KG1 (cell line): Measurements from ENCODE around the gene KLHL7.
"Not testable (repeated sequence)": the region's sequence is repeated elsewhere in the genome, so short reads cannot be mapped to it uniquely, and the experiment has no call there.

ENCODE experiments used
- DNase-seq: peaks from one replicate; lab custom pipeline; 2025; lab: John Stamatoyannopoulos, UW

The KLHL7 gene

DNA sequence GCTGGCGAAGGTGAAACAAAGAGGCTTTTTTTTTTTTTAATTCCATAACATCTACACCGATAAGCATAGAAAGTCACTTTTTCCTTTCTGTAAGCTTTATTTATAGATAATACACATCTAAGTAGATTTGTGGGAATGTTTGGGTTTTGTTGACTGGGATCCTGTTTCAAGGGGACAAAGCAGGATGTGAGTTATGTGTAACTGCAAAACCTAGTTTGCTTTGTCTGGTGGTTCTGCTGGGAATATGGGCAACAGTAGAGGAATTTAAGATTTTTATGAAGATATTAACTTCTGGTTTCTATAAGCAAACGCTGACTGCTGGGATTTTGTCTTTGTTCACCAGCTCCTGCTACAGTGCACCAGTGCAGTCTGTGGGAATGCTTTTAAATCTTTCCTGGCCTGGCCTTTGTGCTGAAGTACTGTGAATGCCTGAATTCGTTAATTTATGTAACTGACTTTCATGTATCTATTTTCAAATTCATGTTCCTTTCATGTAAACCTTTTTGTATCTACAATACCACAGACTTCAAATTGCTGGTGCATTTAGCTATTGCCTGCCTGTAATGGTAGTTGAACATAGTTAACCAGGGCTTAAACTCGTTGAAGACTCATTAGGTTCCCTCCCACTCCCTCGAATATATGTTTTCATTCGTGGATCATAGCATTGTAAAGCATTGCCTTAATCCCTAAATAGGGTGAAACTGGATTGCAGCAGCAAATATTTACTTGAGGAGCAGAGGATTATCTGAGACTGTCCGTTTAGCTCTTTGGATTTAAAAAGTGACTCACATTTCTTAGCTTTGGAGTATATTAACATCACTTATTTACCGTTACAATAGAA lies 1.5 kb downstream of the KLHL7 start:
- no peak for DNase-seq

DNA sequence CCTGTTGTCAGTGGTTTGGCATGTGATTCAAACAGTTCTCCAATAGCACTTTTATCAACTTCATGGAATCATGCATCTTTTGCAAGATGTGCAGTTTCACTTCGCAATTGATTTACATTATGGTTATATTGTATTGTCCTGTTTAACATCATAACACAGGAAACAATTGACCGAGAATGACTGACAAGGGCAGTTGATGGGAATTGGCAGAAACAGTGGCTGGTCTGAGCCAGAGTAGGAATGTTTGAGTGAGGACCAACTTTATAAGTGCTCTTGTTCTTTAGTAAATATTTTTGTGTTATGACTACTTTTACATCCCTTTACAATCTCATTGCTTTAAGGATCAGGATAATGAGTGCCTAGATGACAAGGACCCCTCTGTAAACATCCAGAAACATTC lies 2.2 kb downstream of the KLHL7 start:
- DNase-seq, result no peak

DNA sequence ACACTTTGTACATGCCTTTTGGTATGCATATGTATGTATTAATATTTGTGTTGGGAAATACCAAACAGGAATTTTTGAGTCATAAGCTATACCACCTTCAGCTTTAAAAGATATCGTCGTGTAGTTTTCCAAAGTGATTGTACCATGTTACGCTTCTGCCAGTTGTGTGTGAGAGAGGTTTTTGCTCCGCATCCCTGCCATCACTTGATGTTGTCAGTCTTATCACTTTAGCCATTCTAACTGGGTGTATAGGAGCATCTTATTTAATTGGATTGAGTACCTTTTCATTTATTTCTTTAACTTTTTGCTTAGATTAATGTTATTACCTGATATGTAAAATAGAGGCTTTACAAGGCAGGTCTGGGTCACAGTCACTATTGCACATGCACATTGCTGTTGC lies 3.4 kb downstream of the KLHL7 start:
- no peak for DNase-seq

DNA sequence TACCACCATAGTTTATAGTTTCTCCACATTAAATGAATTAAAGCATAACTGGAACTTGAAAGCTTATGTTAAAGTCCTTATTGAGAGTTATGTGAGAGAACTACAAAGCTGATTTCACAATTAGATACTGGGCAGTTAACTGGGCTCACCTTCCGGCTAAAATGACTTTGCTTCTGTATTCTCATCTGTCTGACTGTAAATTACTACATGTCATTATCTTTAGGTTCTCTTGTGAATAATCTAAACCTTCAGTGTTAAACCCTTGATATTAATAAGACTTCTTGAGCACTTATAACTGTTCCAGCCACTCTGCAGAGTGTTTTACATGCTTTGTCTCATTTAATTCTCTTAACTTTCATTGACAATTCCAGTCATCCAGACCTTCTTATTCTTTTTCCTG lies 3.9 kb downstream of the KLHL7 start:
- DNase-seq, result no peak

DNA sequence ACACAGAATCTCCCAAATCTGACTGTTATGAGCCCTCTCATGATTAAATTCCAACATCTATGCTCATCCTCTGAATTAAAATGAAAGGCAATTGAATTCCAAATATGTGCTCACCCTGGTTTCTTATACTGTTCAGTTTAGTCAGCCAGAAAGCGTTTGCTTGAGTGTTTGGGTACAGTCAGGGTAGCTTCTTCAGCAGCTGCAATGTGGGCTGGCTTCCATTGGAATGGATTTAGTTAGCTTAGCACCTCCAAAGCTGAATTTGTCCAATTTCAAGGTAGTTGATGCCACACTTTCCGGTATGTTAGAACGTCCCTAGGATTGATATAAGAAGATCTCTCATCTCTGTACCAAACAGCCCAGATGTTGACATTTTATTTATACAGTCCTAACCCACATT lies 9.3 kb downstream of the KLHL7 start:
- DNase-seq, result no peak

DNA sequence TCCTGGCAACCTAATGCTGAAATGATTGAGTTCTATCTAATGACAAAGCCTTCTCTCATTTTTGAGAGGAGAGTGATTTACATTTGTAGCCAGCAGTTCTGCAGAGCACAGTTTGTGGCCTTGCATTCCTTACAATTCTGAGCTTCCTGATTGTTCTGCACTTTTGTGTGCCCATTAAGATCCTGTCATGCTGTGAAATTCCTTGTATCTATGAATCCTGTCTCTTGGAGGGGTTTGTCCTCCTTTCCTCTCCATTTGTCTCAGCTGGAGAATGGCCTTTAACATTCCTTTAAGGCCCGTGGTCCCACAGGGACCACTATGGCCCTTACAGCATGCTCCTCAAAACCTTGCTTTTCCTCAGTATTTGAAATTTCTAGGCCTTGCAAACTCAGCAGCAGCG lies 10.4 kb downstream of the KLHL7 start:
- no peak for DNase-seq

DNA sequence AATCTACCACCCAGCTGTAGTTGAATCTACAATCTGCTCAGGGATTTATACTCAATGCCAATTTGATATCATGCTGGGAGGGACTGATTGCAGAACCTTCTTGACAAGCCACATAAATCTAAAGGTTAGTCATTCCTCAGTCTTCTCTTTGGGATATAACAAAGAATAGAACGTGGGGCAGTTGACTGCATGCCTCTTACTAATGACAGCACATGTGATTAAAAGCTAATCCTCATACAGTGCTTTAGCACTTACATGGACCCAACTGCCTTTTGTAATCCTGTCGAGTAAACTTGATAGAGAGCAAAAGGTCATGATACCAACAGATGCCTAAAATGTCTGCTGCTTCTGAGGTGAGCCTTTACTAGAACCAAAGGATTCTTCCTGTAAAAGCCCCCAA lies 12.3 kb downstream of the KLHL7 start:
- no peak for DNase-seq

DNA sequence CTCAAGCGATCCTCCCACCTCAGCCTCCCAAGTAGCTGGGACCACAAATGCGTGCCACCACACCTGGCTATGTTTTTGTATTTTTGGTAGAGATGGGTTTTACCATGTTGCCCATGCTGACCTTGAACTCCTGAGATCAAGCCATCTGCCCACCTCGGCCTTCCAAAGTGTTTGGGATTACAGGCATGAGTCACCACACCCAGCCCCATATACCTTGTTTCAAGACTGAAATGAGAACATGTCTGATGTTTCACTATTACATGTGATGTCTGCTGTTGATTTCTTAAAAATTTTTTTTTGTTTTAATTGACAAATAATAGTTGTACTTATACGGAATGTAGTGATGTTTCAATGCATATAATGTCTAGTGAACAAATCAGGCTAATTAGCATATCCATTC lies 14.5 kb downstream of the KLHL7 start:
- DNase-seq, result no peak

DNA sequence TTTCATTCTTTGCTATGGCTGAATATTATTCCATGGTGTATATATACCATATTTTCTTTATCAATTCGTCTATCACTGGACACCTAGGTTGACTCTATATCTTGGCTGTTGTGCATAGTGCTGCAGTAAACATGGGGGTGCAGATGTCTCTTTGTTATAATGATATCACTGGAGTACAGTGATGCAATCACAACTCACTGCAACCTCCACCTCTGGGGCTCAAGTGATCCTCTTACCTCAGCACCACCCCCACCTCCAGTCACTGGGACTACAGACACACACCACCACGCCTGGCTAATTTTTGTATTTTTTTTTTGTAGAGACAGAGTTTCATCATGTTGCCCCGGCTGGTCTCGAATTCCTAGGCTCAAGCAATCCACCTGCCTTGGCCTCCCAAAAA lies 15.6 kb downstream of the KLHL7 start:
- DNase-seq, result no peak

DNA sequence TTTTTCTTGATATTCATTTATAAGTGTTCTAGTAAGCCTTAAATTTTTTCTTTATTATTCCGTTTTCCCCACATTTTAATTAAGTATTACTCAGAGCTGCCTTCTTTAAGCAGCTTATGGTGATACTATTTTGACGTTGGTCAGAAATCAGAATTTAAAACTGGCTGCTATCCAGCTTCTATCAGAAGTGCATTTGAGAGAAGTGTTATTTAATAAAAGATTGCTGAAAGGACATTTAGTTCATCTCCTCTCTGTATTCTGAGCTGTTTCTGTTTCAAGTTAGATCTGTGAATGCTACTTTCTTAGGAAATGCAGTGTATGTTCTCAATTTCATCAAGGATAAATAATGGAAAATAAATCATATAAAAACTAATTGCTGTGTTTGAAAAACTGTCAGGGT lies 17.4 kb downstream of the KLHL7 start:
- no peak for DNase-seq

DNA sequence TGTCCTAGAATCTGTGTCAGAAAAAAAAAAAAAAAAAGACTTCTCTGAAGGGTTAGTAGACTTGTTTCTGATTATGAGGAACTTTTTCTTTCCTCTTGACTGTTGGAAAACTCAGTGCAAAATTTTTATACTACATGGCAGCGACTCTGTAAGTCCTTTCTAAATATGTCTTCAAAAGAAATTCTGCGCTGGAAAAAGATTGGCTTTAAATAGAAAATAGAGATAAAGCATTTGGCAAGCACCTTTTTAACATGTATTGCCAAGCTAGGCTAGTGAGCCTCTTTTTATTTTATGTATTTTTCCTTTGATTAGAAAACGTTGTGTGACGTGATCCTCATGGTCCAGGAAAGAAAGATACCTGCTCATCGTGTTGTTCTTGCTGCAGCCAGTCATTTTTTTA lies 17.9 kb downstream of the KLHL7 start:
- DNase-seq, result no peak

DNA sequence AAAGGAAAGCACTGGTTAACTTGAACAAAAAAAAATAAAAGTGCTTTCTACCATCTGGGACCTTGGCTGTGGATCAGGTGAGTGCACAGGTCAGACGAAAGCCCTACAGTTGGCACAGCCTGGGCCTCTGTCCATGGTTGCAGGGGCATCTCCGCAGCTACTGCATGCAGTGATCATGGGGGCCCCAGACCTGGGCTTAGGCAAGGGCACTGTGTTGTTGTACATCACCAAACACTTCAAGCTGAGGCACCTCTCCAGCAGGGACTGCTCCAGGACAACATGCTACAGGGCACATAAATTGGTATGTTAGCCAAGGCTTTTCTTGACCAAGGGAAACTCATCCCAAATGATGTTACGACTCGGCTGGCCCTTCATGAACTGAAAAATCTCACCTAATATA lies 23.5 kb downstream of the KLHL7 start:
- DNase-seq, result no peak

DNA sequence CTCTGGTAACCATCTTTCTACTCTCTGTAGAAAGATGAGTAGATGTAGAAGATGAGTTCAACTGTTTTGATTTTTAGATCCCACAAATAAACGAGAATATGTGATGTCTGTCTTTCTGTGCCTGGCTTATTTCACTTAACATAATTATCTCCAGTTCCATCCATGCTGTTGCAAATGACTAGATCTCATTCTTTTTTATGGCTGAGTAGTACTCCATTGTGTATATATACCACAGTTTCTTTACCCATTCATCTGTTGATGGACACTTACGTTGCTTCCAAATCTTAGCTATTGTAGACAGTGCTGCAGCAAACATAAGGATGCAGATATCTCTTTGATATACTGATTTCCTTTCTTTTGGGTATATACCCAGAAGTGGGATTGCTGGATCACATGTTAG lies 26.2 kb downstream of the KLHL7 start:
- not testable (repeated sequence) for DNase-seq

DNA sequence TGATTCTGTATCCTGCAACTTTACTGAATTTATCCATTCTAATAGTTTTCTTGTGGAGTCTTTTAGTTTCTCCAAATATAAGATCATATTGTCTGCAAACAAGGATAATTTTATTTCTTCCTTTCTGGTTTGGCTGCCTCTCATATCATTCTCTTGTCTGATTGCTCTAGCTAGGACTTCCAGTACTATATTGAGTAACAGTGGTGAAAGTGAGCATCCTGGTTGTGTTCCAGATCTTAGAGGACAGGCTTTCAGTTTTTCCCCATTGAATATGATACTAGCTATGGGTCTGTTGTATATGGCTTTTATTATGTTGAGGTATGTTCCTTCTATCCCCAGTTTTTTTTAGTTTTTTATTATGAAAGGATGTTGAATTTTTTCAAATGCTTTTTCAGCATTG lies 28.2 kb downstream of the KLHL7 start:
- no peak for DNase-seq

DNA sequence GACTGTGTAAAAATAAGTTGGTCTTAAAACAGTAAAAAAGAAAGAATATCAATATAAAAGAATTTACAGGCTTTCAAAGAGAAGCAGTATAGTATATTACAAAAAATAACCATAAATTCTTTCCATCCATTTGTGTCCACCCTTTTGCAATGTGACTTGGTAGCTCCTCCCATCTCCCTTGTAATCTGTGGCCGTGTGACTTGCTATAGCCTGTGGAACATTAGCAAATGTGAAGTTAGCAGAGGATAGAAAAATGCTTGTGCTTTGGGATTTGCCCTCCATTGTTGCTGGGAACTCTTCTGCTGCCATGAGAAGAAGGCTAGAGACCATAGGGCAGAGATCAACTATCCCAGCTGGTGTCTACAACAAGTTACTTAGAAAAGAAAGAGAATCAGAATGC lies 30.2 kb downstream of the KLHL7 start:
- DNase-seq, result no peak

DNA sequence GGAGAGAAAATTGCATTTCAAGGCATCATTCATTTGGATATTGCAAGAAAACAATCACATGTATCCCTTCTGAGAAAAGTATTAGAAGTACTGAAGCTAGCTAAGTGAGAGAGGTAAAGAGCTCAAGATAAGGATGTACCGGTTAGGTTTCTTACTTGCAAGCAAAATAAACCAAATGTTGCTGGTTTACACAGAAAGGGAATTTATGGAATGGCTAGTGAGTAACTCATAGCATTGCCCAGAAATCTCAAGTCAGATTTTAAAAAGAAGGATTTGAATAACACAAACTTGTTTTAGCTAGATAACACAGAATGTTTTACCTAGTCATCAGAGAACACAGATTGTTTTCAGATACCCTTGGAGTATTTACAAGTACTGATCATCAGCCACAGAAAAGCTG lies 30.6 kb downstream of the KLHL7 start:
- no peak for DNase-seq

DNA sequence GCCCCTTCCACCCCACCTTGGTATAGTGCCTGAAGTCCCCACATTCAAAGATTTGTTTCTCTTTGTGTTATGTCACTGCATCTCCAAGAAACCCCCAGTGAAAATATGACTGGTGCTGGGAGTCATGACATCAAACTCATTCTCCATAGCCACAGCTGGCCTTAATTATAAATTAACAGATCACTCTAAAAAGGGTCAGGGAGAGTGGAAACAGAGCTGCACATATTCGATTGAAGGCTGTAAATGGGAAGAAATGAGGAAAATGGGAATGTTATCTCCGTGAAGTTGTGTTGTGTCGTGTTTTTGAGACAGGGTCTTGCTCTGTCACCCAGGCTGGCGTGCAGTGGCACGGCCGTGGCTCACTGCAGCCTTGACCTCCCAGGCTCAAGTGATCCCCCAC lies 52.1 kb downstream of the KLHL7 start:
- no peak for DNase-seq

DNA sequence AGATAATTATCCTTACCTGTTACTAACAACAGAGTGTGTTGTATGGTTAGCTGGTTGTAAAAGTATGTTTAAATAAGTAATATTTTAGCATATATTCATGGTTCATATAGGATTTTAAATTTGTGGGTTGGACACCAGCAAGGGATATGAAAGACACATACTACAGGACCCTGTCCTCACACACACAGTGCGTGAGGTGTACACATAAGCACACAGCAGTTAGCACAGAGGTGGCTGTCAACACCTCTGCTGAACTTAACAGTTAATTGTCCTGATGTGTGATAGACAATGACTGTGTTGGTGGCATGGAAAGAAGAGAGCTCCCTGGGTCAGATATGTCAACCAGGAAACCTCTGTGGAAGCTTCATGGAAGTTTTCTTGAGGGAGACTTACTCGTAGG lies 53.0 kb downstream of the KLHL7 start:
- DNase-seq, result no peak

DNA sequence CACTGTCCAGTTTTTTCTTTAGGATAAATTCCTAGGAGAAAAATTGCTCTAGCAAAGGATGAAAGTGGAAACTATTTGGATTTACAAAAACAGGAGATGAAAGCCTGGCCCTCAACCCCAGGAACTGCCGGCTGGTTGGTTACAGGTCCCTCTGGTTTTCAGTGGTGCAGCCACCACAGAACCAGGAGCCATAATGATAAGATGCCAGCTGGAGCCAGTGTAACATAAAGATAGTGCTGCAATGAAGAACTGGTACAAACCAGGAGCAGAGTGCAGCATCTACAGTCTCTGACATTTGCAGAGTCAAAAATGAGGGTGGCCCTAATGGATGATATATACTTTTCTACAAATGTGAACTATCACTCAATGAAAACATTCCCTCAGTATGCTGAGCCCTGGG lies 55.9 kb downstream of the KLHL7 start:
- DNase-seq, result no peak

DNA sequence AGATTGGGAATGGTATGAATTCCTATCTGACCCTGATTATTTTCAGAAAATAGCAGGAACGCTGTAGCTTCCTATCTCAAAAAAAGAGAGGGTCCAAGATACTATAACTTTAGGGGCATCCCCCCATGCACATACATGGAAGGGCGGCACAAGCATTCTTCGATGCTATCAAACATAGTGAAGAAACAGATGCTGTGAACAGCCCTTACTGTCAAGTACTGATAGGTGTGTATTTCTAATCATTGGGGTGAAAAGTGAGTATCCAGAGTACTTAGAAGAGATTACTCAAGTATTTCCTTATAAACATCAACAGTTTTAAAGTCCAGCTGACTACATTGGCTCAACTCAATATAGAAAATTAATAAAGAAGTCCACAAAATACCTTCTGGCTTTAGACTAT lies 59.3 kb downstream of the KLHL7 start:
- DNase-seq, result no peak

DNA sequence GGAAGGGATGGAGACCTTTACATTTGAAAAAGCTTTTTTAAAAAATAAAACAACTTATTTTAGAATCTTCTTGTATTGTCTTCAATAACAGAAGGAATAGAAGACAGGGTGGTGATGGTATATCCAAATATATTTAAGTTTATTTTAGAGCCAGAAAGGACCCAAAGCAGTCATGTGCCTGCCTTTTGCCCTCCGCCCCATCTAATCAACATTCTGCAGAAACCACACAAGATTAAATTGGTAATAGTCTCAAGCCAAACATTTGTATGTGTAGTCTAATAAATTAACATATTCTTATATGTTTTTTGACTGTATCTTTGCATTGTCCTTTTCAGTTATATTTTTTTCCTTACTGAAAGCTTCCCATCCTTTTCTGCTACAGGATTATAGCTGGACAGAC lies 59.7 kb downstream of the KLHL7 start:
- no peak for DNase-seq

DNA sequence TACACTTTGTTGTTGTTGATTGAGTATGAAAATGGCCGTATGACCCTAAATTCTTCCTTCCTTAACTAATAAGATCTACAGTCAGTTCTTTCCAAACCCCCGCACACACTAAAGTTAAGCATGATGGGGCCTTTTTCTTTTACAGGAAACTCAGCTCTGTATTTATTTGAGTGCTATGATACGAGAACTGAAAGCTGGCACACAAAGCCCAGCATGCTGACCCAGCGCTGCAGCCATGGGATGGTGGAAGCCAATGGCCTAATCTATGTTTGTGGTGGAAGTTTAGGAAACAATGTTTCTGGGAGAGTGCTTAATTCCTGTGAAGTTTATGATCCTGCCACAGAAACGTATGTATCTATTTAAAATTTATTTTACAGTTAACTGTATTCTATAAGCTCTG lies 62.1 kb downstream of the KLHL7 start:
- no peak for DNase-seq

DNA sequence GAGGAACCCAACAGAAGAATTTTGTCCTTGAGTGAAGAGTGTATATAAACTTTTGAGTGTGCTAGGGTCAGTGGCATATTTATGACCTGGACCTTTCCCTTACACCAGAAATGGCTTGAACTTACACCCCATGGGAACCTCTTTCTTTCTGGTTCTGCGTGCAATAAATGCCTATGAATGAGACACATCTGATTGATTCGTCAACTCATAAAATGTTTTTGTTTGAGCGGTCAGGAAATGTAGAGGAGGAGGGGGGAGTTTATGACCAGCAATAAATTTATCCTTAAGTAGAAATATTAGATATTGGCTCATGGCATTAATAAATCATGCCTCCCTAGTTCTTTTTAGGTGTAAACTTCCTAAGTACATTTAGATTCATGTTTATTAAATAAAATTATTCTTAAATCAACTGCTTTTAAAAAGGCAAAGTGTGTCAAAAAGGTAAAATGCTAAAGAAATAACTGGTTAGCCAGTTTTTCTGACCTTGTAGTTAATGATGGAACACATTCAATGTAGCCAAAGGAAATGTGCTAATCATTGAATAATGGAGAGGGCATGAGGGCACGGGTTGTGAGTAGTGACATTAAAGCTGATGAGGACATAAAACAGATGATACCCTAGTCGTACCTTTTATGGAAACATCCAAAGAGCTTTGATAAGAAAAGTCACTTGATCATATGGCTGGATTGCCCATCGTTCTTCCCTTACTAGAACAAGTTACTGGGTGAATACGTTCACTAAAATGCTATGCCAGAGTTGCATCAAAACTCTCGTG lies 62.7 kb downstream of the KLHL7 start:
- DNase-seq, result no peak

DNA sequence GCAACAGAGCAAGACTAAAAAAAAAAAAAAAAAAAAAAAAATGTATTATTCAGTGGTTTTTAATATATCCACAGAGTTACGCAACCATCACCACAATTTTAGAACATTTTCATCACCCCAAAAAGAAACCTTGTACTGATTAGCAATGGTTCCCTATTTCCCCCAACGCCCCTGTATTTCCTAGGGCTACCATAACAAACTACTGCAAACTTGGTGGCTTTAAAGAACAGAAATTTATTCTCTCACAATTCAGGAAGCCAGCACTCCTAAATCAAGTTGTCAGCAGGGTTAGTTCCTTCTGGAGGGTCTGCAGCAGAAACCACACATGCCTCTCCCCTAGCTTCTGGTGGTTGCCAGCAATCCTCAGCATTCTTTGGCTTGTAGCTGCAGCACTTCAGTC lies 70.4 kb downstream of the KLHL7 start:
- DNase-seq, result no peak
